Fibroblast of lung (primary cell): ENCODE data around the gene SNX19.

Experiments used
- CTCF ChIP-seq, 2 donors: IDR thresholded peaks in 1 of 2; conservative IDR thresholded peaks in 1 of 2; 1 replicate in 1 of 2; 2 replicates in 1 of 2; pipeline ENCODE4 v1.5.1; 2011 to 2012; ENCODE audit warnings: low read length in 2 of 2, control low read depth in 1 of 2, inconsistent platforms in 1 of 2, low read depth in 1 of 2, mild to moderate bottlenecking in 1 of 2
- EZH2 ChIP-seq: IDR thresholded peaks from 2 replicates; pipeline ENCODE4 v1.5.1; 2012; ENCODE audit warnings: low read length, control low read depth, mild to moderate bottlenecking; ENCODE audit errors: missing control alignments

DNA sequence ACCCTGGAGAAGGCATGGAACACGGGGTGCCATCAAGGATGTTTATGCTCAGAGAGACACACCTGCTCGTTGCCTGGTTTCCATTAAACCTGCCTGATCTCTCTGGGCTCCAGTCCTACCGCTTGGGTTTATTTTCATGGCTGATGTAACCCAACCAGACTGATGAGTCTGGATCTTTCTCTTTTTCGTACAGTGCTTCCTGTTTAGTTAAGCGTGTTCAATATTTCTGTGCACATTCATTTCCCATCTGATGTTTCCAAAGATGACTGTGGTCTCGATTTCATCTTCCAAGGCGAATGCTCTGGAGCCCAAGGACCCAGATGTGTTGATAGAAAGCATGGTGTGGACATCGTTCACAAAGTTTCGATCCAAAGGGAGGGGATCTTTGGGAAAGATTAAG is 84.3 kb downstream of the SNX19 start:
- no peak for TF ChIP-seq CTCF (conservative IDR thresholded peaks at IDR 0.05 in 1 of 2, IDR thresholded peaks at IDR 0.05 in 1 of 2; ENCODE audit: low read depth in 1 of 2, low read length in 2 of 2)
- TF ChIP-seq EZH2 = no peak
